ENCODE data around the gene ARMCX6.

DNA sequence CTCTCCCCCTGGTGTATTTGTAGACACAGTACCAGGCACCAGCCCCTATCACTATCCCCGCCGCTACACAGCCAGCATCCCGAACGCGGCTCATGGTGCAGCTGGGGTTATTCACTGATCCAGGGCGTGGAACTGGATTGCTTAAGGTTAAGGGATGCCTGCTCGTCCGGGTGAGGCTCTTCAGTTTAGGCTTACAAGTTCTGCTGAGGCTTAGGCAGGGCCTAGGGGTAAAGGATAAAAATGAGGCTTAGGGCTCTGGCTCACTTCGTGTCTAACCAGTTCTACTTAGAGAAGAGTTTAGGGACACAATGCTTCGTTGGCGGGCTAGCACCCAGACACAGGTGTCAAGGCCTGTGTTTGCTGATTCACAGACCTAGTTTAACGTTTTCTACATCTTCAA, 39.7 kb upstream of the ARMCX6 start:
- TF ChIP-seq, protein P1, sequence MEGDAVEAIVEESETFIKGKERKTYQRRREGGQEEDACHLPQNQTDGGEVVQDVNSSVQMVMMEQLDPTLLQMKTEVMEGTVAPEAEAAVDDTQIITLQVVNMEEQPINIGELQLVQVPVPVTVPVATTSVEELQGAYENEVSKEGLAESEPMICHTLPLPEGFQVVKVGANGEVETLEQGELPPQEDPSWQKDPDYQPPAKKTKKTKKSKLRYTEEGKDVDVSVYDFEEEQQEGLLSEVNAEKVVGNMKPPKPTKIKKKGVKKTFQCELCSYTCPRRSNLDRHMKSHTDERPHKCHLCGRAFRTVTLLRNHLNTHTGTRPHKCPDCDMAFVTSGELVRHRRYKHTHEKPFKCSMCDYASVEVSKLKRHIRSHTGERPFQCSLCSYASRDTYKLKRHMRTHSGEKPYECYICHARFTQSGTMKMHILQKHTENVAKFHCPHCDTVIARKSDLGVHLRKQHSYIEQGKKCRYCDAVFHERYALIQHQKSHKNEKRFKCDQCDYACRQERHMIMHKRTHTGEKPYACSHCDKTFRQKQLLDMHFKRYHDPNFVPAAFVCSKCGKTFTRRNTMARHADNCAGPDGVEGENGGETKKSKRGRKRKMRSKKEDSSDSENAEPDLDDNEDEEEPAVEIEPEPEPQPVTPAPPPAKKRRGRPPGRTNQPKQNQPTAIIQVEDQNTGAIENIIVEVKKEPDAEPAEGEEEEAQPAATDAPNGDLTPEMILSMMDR (conservative IDR thresholded peaks at IDR 0.05 in 1 of 2, IDR thresholded peaks at IDR 0.05 in 1 of 2; ENCODE audit: low read depth in 1 of 2, low read length in 2 of 2), result no peak
- TF ChIP-seq EZH2 (IDR thresholded peaks at IDR 0.05; ENCODE audit: low read length, missing control alignments), result no peak
